Left lung (tissue), 10 donors: ENCODE results near the gene ABCA7. TPM values are rescaled to one million over a fixed set of nuclear protein-coding genes. Genes with fewer than 3 reads are reported as not detected.
A peak's percentile ranks its signal among the peaks of the same experiment; 100 is the strongest.

Experiments
- ATAC-seq: fragments of 200-7000 bp; cut with Tn5 transposase; one replicate; pipeline ENCODE4 v1.9.1; 2020; ENCODE audit warnings: moderate library complexity
- DNase-seq, 4 donors: peaks; one replicate each; pipeline ENCODE4 v3.0.0-alpha.2; 2013 to 2020
- H3K27ac ChIP-seq, 2 donors: fragments of 200-600 bp; sonication (generic) in 1 of 2; one replicate each; pipeline versions ENCODE4 v1.5.0 to v1.8.0; 2020 to 2021
- H3K27me3 ChIP-seq, 2 donors: fragments of 200-600 bp; sonication (generic) in 1 of 2; one replicate each; pipeline versions ENCODE4 v1.5.0 to v1.8.0; 2020 to 2021
- H3K36me3 ChIP-seq, 2 donors: fragments of 200-600 bp; sonication (generic) in 1 of 2; one replicate each; pipeline versions ENCODE4 v1.5.0 to v1.8.0; 2020 to 2021
- H3K4me1 ChIP-seq, 2 donors: fragments of 200-600 bp; one replicate each; pipeline ENCODE4 v1.8.0; 2021
- H3K4me3 ChIP-seq, 2 donors: fragments of 200-600 bp; sonication (generic) in 1 of 2; one replicate each; pipeline versions ENCODE4 v1.5.0 to v1.8.0; 2020 to 2021; ENCODE audit warnings: mild to moderate bottlenecking in 1 of 2
- H3K9me3 ChIP-seq, 2 donors: fragments of 200-600 bp; sonication (generic) in 1 of 2; one replicate each; pipeline versions ENCODE4 v1.5.0 to v1.8.0; 2020 to 2021
- CTCF ChIP-seq, 2 donors: fragments of 200-600 bp; sonication (generic) in 1 of 2; IDR thresholded peaks; one replicate each; pipeline versions ENCODE4 v1.5.0 to v1.8.0; 2021; ENCODE audit warnings: antibody characterized with exemption in 2 of 2
- intact Hi-C, 2 donors: fragments of 100-400 bp; cut with DNase I; formaldehyde crosslinking; loops; one replicate each; pipeline versions ENCODE4 v1.11.2 to v1.14.2; 2022
- polyA plus RNA-seq, 6 donors: library from polyadenylated mRNA; unstranded; fragments of 120-200 nt; gene quantifications; one replicate each; pipeline ENCODE4 v1.2.1, GENCODE V29; 2013; ENCODE audit not compliant: insufficient read length in 6 of 6
- total RNA-seq, 2 donors: library from RNA; stranded (reverse); fragmentation: NEBNext Ultra II Directional; extraction: Animal tissue kit (Norgen Biotek cat#: 25700); gene quantifications; one replicate each; pipeline ENCODE4 v1.2.1, GENCODE V29; 2021
- donor health status: DM: no; HTN: yes; CAD: no.
- donor health status: DM: no; HTN: no; CAD: no.

ABCA7 gene
- total and polyA plus RNA-seq, 8 donors, result 3.3 to 52.2 (median 4.9) TPM

- TF ChIP-seq CTCF (IDR thresholded peaks at IDR 0.05), result no peak
- peaks cover 0 to 63% of the 10 kb centered on the region in 2 donors for H3K36me3 ChIP-seq
- ATAC-seq (peak; percentile 1), DNase-seq (no peak)
- intact Hi-C loops, result no loop called here
- H3K9me3 ChIP-seq, result no peaks in the 10 kb centered on the region
- no peak overlapping the region for H3K4me3 ChIP-seq
- H3K27me3 ChIP-seq, result no peaks in the 10 kb centered on the region
- H3K27ac ChIP-seq, result peak overlapping the region in 1 of 2 donors; percentile 50
- peaks cover 26 to 63% of the 10 kb centered on the region in 2 donors for H3K4me1 ChIP-seq
Observed at GRCh38 chr19:1106841-1107660, 67.1 kb downstream of the ABCA7 start.

GRCh38 chr19:1107661-1108261 lies 67.9 kb downstream of the ABCA7 start:
- H3K4me3 ChIP-seq, result no peak overlapping the region
- peak overlapping the region in 1 of 2 donors; percentile 50 for H3K27ac ChIP-seq
- H3K36me3 ChIP-seq, result peaks cover 0 to 70% of the 10 kb centered on the region in 2 donors
- DNase-seq (no peak), ATAC-seq (no peak)
- TF ChIP-seq CTCF (IDR thresholded peaks at IDR 0.05), result no peak
- H3K9me3 ChIP-seq, result no peaks in the 10 kb centered on the region
- intact Hi-C loops, result no loop called here
- H3K27me3 ChIP-seq, result no peaks in the 10 kb centered on the region
- peaks cover 19 to 62% of the 10 kb centered on the region in 2 donors for H3K4me1 ChIP-seq

GRCh38 chr19:1108291-1109031 lies 68.6 kb downstream of the ABCA7 start:
- Histone ChIP-seq H3K27ac (no peak overlapping the region), H3K9me3 (no peaks in the 10 kb centered on the region), H3K4me3 (no peak overlapping the region), H3K36me3 (peaks cover 0 to 77% of the 10 kb centered on the region in 2 donors), H3K27me3 (no peaks in the 10 kb centered on the region), H3K4me1 (peaks cover 13 to 62% of the 10 kb centered on the region in 2 donors)
- TF ChIP-seq CTCF (IDR thresholded peaks at IDR 0.05), result no peak
- intact Hi-C loops, result no loop called here
- DNase-seq (no peak), ATAC-seq (no peak)

- intact Hi-C loops, result no loop called here
- peaks cover 19 to 66% of the 10 kb centered on the region in 2 donors for H3K4me1 ChIP-seq
- H3K27ac ChIP-seq, result no peak overlapping the region
- no peaks in the 10 kb centered on the region for H3K9me3 ChIP-seq
- no peak overlapping the region for H3K4me3 ChIP-seq
- H3K27me3 ChIP-seq, result no peaks in the 10 kb centered on the region
- no peak for DNase-seq
- ATAC-seq, result no peak
- TF ChIP-seq CTCF (IDR thresholded peaks at IDR 0.05), result no peak
- peaks cover 0 to 83% of the 10 kb centered on the region in 2 donors for H3K36me3 ChIP-seq
Observed at GRCh38 chr19:1109032-1109551, 69.2 kb downstream of the ABCA7 start.
